GM12875 (cell line): Measurements from ENCODE around the gene MYO1D.

Experiments used
- H3K4me3 ChIP-seq: one replicate; pipeline ENCODE4 v1.5.1; 2011; ENCODE audit warnings: low read depth, low read length, control low read depth
- TF ChIP-seq, protein P1 (sequence below): IDR thresholded peaks from 2 replicates; pipeline ENCODE4 v1.5.1; 2011; ENCODE audit warnings: low read depth, mild to moderate bottlenecking, control low read depth, inconsistent platforms, low read length, moderate library complexity, borderline replicate concordance; ENCODE audit not compliant: insufficient read depth

MYO1D gene

DNA sequence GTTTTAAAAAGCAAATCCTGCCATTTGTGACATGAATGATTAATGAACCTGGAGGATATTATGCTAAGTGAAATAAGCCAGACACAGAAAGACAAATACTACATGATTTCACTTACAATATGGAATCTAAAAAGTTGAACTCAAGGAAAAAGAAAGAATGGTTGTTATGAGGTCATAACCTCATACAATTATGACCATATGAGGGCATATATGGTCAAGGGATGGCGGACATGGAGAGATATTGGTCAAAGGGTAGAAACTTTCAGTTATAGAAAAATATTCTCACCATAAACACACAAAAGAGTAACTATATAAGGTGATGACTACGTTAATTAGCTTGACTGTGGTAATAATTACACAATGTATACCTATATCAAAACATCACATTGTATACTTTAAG lies 56.5 kb downstream of the MYO1D start:
- TF ChIP-seq, protein P1, sequence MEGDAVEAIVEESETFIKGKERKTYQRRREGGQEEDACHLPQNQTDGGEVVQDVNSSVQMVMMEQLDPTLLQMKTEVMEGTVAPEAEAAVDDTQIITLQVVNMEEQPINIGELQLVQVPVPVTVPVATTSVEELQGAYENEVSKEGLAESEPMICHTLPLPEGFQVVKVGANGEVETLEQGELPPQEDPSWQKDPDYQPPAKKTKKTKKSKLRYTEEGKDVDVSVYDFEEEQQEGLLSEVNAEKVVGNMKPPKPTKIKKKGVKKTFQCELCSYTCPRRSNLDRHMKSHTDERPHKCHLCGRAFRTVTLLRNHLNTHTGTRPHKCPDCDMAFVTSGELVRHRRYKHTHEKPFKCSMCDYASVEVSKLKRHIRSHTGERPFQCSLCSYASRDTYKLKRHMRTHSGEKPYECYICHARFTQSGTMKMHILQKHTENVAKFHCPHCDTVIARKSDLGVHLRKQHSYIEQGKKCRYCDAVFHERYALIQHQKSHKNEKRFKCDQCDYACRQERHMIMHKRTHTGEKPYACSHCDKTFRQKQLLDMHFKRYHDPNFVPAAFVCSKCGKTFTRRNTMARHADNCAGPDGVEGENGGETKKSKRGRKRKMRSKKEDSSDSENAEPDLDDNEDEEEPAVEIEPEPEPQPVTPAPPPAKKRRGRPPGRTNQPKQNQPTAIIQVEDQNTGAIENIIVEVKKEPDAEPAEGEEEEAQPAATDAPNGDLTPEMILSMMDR: no peak
- no peak overlapping the region for H3K4me3 ChIP-seq

DNA sequence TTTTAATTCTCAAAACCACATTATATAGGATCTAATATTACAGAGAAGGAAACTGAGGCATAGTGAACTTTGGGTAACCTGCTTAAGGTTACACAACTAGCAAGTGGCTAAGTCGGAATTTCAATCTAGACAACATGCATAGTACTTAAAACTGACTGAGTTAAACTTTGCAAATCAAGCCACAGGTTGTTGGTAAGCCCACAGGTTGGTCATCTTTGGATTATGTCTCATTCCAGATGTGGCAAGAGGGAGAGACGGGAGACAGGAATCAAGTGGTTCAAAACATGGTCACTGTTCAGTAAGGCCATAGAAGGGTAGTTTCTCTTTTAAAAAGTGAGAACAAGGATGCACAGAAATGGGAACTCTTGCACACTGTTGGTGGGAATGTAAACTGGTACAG lies 57.1 kb downstream of the MYO1D start:
- TF ChIP-seq, protein P1: no peak
- H3K4me3 ChIP-seq: no peak overlapping the region

DNA sequence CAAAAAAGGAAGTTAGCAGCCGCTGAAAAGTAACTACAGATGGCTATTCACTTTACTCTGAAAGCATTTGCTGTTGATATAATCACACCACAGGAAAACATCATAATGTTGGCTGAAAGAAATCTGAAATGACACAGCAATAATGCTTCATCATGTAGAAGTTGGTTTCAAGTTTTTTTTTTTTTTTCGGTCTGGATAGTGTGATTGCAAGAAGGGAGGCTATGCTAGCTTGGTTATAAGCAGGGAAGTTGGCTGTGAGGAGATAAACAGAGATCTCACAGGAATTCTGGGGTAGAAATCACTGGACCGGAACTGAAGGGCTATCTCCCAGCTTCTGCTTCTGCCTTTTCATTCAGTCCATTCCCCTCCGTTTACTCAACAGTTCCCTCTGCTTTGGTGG lies 57.9 kb downstream of the MYO1D start:
- TF ChIP-seq, protein P1: no peak
- H3K4me3 ChIP-seq: no peak overlapping the region

DNA sequence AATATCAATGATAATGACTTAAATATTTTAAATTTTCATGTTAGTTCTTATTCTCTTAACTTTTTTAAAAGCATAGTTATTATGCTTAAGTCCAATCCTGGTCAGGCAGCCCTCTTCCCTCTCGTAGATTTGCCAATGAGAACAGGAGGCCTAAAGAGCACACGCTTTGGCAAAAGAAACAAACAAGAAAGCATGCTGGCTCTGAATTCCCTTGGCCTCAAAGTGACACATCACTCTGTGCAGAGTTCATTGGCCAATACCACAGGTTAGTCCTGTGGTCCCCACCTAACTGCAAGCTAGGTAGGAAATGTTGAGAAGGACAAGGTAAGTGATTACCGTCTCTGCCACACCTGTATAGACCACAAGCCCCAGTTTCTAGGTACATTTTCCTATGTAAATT lies 61.5 kb downstream of the MYO1D start:
- TF ChIP-seq, protein P1: no peak
- H3K4me3 ChIP-seq: no peak overlapping the region

DNA sequence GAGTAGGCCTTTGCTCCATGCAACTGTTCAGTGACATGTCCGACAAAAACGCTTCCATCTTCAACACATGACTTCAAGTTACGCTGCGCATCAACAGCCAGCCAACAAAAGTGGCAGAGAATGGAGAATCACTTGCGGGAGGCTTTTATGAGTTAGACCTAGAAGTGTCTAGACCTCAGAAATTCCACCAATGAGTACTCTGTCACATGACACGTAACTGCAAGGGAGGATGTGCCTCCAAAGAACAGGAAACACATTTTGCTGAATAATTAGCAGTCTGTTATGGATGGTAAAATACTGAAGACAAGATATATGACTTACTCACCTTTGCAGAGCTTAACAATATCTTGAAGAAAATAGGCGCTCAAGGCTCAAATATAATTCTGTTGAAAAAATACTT lies 62.1 kb downstream of the MYO1D start:
- TF ChIP-seq, protein P1: no peak
- no peak overlapping the region for H3K4me3 ChIP-seq

DNA sequence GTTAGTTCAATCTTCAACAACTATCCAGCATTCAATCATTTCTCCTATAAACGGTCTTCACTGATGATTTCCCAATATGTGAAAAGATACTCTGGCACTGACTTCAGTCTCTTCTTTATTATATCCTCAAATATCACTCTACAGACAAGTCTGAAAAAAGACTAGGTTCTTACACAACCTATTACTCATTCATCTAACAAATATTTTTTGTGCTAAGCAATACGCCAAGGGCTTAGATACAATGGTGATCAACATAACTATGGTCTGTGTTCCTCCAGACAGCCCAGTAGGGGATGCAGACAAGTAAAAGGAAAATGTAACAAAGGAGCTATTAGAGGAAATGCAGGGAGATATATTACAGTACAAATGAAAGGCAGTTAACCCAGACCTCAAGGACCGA lies 63.9 kb downstream of the MYO1D start:
- TF ChIP-seq, protein P1: no peak

DNA sequence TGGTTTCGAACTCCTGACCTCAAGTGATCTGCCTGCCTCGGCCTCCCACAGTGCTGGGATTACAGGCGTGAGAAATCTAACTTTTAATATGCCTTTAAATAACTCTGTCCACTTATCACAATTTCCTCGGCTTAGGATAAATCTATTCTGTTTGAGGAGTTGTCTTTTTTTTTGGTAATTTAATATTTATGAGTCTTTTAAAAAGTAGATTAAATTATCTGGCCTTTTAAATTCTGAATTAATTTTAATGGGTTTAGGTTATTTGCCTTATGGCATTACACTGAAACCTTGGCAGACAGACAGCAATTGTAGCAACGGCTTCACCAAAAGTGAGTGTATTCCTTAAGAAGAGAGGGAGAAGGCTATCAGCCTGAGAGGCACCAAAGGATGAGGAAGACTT lies 66.2 kb downstream of the MYO1D start:
- TF ChIP-seq, protein P1: no peak
- H3K4me3 ChIP-seq: no peak overlapping the region

More for the DNA sequence above, 63.9 kb downstream of the MYO1D start:
- no peak overlapping the region for H3K4me3 ChIP-seq
